HG02870 (cell line): ENCODE results near the gene SLC16A6.
"Not testable (repeated sequence)": the region's sequence is repeated elsewhere in the genome, so short reads cannot be mapped to it uniquely, and the experiment has no call there.

Experiments
- ATAC-seq: cut with Tn5 transposase; IDR thresholded peaks from one replicate; pipeline ENCODE4 v1.9.1; 2021; ENCODE audit warnings: mild to moderate bottlenecking, moderate library complexity; ENCODE audit not compliant: unreplicated experiment

SLC16A6 gene

GRCh38 chr17:68225055-68225454 is 65.9 kb downstream of the SLC16A6 start:
- not testable (repeated sequence) for ATAC-seq

DNA sequence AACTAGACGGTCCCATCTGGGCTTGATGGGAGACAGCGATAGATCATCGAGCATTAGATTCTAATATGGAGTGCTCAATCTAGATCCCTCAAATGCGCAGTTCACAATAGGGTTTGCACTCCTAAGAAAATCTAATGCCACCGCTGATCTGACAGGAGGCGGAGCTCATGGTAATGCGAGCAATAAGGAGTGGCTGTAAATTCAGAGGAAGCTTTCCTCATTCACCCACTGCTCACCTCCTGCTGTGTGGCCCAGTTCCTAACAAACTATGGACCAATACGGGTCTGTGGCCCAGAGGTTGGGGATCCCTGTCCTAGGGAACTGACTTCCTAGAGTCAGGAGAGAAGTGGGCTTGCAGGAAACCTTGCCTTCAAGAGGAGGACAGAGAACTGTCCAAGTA is 68.3 kb downstream of the SLC16A6 start:
- no peak for ATAC-seq

GRCh38 chr17:68221786-68222185 is 69.1 kb downstream of the SLC16A6 start:
- no peak for ATAC-seq

GRCh38 chr17:68220786-68221185 is 70.1 kb downstream of the SLC16A6 start:
- ATAC-seq = not testable (repeated sequence)

GRCh38 chr17:68220186-68220585 is 70.7 kb downstream of the SLC16A6 start:
- not testable (repeated sequence) for ATAC-seq

- not testable (repeated sequence) for ATAC-seq
These were observed 71.5 kb downstream of the SLC16A6 start for GRCh38 chr17:68219429-68219828.
